Activated effector memory CD4-positive, alpha-beta T cell treated with anti-CD3 and anti-CD28 coated beads, Interleukin-2, amount 50 U/mL, for 16 hours (primary cell): ENCODE measurements around the gene ZBTB20.

Experiments used
- DNase-seq: peaks from one replicate; pipeline ENCODE4 v3.0.0-alpha.2; 2020

The ZBTB20 gene

DNA sequence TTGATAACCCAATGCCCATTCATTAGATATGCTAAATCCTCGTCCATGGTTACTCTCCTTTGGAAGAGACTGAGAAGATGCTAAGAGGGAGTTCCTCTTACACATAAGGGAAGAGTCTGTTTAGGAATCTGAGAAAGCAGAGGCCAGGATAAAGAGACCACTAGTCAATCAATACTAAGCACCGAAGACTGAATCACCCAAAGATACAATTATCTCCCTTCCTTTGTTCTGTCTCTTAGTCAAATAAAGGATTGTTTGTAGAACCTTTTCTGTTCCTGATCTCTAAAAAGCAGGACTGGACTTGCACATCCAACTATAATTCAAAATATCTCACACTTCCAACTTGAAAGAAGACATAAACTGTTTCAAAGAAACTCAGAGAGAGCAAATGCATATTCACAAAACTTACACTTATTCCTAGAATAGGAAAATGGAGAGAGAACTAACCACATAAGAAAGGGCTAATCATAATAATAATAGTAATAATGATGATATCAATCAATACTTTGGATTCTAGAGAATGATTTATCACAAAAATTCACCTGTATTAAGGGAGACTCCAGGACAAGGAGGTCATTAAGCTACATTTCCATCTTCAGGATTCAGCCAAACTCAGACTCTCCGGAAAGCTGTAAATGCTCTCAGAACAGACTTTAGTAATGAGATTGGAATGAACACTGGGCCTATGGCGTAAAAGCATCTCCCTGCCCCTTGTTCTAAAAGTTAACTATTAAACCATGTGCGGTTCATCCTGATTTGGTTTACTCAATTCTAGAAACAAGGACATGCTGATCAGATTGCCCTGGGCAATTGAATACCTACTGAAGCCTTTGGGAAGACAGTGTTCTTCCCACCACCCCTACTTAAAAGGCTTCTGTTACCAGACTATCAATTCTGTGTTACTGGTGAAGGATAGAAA is 401.5 kb downstream of the ZBTB20 start:
- no peak for DNase-seq

DNA sequence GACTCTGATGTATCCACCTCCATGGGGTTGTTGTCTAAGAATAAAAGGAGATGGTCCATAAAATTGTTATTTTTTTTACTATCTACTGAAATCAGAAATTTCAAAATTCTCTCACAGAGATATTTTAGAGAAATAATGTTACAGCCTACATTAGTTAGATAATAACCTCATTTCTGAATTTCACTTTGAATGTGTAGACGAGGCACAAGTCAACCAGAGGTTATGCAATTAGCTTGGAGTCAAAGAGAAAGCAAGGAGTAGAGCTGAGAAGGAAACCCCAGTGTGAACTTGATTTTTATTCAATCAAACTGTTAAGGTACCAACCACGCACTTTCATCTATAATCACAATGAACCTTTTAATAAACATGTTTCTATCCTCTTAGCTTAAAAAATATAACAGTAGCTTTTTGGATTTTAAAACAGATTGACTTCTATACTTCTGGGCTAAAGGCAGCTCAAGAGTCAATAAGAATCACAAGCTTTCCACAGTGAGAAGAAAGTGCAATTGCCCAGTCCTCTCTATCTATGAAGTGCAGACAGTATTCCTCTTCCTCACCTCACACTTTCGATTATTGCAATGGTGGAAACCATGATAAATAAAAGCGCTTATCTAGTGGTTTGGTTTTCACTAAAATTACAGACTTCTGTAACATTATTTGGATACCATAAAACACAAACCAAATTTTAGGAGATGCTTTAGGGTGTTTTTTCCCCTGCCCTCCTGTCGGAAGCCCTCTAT is 403.2 kb downstream of the ZBTB20 start:
- no peak for DNase-seq

DNA sequence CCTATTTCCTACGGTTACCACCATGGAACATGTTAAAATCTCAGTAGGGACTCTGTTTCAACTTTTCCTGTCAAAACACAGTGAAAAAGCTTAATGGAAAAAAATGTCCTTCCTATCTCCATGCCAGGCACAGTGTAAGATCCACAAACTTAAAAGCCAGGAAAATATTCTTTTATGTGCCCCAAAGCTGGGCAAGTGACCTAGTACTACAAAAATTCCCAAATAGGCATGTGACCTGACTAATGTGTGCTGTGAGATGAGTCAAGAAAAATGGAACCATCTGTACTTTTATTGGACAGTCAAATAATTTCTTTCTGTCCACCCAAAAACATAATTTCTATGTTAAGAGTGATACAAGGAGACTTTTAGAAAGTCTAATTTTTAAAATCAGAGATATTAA is 406.0 kb downstream of the ZBTB20 start:
- DNase-seq, result no peak

DNA sequence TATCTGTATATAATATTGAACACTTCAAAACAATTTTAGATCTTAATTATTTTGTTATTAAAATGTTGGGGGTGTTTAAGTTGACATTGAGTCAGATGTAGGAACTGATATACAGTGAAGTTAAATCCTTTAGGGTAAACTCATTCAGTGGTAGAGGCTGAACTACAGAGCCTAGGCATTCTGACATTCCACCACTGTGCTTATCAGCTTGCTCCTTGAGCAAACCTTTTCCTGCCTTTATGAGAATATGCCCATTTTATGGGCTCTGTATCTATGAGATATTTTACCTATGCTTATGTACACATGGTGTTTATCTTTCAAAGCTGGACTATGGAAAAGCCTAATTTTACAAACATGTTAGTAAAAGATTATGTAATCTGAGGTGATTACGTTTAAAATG is 407.5 kb downstream of the ZBTB20 start:
- DNase-seq, result no peak

DNA sequence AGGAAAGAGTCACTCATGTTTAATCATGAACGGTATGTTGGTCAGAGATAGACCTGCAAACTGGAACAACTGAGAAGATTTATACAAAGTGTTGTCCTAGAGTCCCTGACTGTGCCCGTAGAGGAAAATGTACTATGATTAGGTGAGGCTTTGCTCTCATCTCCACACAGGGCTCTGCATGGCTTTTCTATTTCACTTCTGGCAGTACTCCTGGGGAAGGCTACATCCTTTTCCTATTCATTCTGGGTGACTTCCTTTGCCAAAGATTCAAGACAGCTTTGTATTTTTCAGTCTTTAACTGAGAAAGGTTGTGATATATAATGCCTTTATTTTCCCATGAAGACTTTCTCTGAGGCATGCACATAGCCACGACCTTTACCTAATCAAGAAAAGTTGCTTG is 414.7 kb downstream of the ZBTB20 start:
- no peak for DNase-seq

DNA sequence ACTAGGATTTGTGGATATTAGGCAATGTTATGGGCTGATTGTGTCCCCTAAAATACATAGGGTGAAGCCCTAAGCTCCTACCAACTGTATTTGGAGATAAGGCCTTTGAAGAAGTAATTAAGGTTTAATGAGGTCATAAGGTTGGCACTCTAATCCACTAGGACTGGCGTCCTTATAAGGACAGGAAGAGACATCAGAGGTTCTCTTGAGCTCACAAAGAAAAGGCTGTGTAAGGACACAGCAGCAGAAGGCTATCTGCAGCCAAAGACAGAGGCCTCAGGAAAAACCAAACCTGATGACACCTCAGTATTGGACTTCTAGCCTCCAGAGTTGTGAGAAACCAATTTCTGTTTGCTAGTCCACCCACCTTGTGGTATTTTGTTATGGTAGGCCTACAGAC is 416.7 kb downstream of the ZBTB20 start:
- DNase-seq, result no peak

DNA sequence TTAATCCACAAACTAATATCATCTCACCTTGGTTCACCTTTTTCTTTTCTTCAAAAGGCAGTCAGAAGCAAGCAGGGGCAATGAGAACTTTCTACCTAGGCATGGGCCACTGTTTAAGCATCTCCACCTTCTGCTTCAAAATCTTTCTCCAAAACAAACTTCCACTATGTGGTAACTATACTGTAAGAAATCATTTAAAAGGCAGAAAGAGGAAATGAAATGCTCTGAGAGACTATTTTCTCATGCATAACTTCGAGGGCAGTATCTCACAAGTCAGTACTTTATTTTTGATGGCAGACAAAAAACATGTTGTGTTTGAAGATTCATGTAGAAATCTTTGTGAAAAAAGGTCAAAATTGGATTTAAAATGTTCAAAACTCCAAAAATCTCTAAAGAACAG is 419.7 kb downstream of the ZBTB20 start:
- no peak for DNase-seq

DNA sequence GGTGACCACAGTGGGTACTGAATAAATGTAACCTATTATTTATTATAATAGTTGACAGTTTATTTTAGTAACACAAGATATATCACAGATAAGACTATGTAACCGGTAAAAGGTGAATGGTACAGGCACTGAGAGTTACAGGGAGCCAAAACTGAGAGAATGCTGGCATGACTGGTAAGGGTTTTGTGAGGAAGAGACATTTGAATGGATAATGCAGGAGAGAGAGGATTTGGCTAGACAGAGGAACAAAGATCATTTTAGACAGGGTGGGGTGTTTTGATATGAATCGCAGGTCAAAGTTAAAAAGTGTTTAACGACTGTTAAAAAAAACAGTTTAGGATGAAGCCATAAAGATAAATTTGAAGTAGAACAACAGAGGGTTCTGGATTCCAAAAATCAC is 421.1 kb downstream of the ZBTB20 start:
- no peak for DNase-seq

DNA sequence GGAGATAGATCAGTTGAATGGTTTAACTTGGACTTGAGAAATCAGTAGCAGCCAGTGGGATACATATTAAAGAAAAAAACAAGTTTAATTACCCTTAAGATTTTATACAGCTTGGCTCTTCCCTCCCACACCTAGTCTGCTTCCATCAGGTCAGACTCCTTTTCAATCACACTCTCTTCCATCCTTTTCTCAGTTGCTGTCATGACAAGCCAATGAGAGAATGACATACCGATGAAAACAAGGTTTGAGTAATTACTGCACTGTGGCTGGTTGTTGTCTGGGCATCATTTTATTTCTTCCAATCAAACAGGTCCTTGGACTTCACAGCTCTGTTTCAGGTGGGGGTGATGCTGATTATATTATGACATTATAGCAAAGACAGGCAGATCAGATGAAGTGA is 424.6 kb downstream of the ZBTB20 start:
- no peak for DNase-seq

DNA sequence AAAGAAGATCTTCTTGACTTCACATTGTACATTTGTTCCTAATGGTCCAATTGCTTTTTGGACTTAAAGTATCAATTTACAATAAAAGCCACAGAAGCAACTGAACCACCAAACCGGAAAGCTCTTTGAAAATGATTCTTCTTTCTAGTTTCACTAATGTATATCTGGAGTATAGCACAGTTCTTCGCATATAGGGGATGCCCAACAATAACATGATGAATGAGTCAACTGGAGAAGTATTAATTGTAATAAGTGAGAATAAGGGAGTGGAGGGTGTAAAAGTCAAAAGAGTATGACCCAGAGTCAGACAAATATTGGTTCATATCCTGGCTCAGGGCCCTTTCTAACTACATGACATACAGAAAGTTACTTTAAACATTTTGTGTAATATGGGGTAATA is 425.2 kb downstream of the ZBTB20 start:
- DNase-seq, result no peak

DNA sequence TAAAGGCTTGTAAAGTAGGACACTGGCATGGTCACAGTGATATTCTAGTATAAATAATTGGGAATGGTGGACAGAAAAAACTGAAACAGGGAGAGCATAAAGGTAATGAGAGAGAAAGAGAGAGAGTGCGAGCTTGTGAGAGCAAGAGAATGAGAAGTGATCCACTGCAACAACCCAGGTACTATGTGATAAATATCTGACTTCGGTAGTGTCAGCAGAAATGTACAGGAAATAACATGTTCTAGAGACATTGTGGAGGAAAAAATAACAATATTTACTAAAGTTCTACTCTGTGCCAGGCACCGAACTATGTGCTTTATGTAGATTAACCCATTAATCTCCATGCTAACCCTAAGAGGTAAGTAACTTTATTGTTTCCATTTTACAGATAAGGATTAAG is 425.9 kb downstream of the ZBTB20 start:
- no peak for DNase-seq

DNA sequence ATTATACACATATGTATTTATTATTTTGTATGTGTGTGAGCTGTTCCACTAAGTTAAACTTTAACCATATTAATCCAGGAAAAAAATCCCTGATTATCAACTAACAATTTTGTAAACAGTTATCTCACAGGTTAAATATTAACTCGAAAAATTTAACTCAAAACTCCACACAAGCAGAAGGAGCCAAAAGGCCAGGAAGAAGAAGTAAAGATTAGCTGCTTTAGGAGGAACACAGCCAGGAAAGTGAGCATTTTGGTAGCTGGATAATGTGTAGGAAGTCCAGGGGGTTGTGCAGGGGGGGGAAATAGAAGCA is 428.2 kb downstream of the ZBTB20 start:
- no peak for DNase-seq

DNA sequence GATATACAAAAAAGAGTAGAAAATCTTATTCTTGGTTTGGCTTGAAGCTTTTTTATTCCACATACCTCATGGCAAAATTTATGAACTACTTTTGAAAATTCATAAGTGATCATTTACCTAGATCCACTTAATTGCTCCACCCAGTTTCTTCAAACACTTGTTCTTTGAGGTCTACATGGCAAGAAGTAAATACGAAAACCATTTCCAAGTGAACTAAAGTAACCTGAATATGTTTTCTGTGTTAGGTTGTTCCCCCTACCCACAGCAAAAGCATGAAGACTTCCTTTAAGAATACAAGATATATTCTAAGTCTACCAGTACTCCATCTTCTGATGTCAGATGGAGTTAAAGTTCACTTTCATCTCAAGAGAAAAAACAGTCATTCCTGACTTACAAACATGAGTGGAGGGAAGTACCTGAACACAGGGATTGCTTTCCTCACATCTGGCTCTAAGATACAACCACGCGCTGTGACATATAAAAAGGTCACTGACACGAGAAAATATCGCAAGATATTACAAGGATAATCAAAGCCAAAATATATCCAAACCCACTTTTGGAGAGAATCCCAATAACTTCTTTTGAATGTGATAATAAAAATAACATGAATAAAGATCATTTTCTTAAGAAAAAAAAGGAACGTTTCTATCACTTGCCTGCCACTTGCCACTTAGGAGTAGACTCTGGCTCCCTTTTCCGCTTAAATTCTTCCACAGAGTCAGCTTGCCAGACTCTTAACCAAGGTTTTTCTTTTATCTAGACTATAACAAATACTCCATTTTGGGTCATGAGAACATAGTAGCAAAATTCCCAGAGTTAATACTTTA is 428.8 kb downstream of the ZBTB20 start:
- DNase-seq, result no peak

DNA sequence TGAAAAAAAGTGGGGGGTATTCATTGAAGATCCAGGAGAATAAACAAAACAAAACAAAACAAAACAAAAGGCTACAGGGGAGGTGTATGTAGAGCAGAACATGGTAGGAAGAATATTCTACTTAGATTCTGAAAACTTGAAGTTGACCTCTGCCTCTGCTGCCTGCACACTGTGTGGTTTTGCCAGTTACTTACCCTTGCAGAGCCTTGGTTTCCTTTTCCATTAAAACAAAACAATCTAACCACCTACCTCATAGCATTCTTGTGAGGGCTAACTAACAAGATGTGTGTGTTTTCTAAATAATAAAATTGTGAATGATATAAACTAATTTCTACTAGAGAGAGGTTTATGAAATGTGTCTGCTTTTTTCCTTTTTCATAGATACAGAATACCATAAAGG is 430.2 kb downstream of the ZBTB20 start:
- no peak for DNase-seq

DNA sequence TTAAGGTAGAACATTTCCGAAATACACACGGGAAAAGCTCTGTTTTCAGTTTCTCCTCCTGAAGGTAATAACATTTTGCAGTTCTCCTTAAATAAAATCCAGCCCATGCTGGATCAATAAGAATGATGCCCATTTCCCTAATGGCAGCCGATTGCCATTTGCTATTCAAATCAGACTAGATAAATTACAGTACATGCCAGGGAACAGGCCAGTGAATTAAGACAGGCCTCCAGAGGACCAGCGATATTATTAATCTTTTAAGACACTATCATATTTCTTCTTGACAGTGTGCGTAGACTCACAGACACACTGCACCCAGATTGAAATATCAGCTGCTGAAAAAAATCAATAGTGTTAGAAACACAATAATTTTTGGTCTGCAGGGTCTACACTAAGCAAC is 431.0 kb downstream of the ZBTB20 start:
- no peak for DNase-seq

DNA sequence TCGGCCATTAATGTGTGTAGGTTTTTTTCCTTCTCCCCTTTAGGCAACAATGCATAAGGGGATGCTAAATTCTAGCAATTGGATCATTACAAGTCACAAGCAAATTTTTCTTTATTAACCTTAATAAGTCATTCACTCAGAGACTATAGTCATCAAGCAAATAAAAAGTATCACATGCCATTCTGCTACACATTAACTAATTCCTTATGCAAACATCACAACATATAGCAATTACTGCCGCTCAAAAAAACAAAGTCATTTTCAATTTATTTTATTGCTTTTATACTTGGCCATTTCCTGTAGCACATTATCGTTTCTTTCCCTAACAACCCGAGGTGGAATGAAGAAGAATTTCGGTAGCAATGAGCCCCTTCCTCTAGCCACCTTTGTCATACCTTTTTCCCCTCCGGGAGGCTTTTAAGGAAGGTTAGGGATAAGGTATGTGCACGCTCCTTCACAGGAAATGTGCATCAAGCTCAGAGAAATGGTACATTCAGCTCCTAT is 432.1 kb downstream of the ZBTB20 start:
- no peak for DNase-seq

DNA sequence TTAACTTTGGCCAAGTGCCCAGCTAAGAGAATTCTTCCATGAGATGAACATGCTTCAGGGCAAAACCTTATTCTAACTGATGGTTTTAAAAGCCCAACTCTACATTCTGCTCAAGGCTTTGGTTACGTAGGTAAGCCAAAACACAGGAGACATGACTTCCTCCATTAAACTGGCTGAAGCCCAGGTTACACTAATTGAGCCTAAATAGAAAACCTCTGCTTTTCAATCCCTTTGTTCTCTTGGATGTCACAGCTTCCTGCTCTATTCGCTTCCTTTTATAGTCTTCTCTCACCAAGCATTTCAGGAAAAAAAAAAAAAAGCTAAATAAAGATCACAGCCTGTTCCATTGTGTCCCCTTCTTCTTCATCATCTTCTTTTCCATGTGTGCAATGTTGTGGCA is 432.9 kb downstream of the ZBTB20 start:
- no peak for DNase-seq

DNA sequence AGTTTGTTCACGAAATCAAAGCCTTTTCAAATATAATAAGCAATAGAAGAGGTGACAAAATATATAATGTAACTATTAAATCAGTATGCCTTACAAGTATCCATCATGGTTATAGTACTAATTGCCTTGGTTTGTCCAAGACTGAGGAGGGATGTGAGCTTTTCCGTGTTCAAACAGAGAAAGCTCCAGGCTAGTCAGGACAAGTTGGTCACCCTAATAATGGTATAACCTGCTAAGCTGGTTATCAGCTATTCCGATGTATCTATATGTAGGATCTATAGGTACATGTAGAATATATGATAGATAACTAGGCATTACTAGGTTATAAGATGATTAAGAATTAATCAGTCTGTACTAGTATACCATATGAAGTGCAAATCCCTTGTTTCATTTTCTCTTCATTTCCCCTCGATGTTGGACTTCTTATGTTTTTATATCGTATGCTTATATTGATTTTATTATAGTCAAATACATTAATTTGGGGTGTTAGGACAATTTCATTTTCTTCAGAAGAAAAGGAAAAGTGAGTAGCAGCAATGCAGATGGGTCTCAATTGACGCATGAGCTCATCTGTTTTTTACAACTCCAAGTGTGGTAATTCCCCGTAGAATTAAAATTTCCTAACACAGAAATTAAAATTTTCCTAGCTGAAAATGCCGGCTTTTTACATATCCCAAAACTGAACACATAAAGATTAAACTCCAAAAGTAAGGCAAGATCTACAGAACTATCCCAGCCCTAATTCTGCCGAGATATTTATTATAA is 434.2 kb downstream of the ZBTB20 start:
- no peak for DNase-seq

DNA sequence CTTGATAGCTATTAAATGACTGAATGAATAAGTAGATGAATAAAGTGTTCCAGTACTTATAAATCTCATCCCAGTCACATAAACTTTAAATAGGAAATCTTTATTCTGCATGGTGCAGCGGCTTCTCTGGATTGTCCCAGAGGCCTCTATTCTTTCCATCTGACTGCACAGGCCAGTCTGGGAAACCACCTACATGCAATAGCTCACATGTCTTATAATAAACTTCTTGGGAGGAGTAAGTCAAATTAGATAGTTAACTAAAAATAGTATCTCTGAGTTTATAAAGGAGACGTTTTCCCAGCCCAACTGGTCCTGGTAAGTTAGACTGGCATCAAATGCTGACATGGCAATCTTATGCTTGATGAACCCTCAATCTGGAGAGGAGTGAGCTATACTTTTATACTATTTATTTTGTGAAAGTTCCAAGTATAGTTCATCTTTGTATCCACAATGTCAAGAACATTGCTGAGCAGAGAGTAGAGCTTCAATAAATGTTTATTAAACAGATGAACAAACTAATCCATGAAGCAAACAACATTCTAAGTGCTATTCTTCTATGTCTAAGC is 435.7 kb downstream of the ZBTB20 start:
- DNase-seq, result no peak

DNA sequence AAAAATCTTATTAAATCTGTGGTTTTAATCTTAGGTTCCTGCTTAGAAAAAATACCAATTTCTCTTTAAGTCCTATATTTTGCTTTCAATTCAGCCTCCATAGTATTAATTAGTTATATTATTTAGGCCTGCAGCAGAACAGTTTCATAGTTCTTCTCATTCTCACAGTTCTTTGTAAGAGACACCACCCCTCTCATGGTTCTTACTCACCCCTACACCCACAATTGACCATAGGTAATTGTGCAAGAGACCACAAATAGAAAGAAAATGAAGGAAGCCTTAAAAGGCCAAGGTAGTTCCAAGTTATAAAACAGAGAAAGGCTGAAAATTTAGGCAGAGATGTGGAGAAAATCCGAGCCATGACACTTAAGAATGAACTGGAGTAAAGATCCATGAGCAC is 438.0 kb downstream of the ZBTB20 start:
- DNase-seq, result no peak

DNA sequence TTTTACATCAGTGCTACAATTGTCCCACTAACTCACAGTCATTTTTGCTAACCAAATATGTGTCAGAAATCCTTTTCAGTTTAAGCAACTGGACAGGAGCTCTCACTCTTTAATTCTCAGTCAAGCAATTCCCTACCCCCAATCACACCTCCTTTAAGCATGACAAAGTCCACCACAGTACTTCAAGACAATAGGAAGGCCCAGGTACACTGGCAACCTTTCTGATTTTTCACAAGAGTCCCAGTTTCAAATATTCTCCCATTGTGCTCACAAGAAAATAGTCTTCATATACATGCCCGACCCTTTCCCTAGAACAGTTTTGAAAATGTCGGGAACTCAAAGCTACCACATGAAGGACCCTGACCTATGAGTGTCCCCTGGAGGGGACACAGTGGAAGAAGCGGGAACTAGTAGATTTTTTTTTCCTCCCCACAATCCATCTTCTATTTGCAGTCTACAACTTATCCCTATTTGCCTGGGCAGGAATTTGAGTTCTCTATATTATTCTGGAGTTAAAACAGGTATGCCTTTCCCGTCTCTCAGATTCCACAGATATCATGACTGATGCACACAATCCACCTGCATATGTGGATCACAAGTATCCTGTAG is 439.7 kb downstream of the ZBTB20 start:
- no peak for DNase-seq
